ENCODE measurements around the gene DOCK2.

- TF ChIP-seq EZH2phosphoT487 (IDR thresholded peaks at IDR 0.05; ENCODE audit: borderline replicate concordance) (no peak), CTCF (conservative IDR thresholded peaks at IDR 0.05; ENCODE audit: low read length) (no peak)
Measured at GRCh38 chr5:169999621-170000020, 362.5 kb downstream of the DOCK2 start.

Data from Loucy (cell line).